Esophagus squamous epithelium (tissue), 5 donors: ENCODE measurements around the gene NIM1K. TPM values are rescaled to one million over a fixed set of nuclear protein-coding genes. Genes with fewer than 3 reads are reported as not detected.
"Not testable (repeated sequence)": the region's sequence is repeated elsewhere in the genome, so short reads cannot be mapped to it uniquely, and the experiment has no call there.

Experiments used
- DNase-seq: peaks from one replicate; lab custom pipeline; 2025; lab: John Stamatoyannopoulos, UW
- H3K27ac ChIP-seq, 4 donors: fragments of 200-600 bp; sonication (generic); one replicate each; pipeline ENCODE4 v1.5.1; 2016 to 2019; ENCODE audit warnings: mild to moderate bottlenecking in 1 of 4
- H3K27me3 ChIP-seq, 4 donors: fragments of 200-600 bp; sonication (generic); 1 replicate in 3 of 4; 2 replicates in 1 of 4; pipeline versions ENCODE4 v1.5.1 to v1.6.0; 2017 to 2021; ENCODE audit warnings: antibody characterized with exemption in 1 of 4
- H3K36me3 ChIP-seq, 3 donors: fragments of 200-600 bp; sonication (generic); one replicate each; pipeline ENCODE4 v1.5.1; 2016 to 2019
- H3K4me1 ChIP-seq, 3 donors: fragments of 200-600 bp; sonication (generic); one replicate each; pipeline ENCODE4 v1.5.1; 2017 to 2019
- H3K4me3 ChIP-seq, 4 donors: fragments of 200-600 bp; sonication (generic); 1 replicate in 3 of 4; 2 replicates in 1 of 4; pipeline ENCODE4 v1.5.1; 2016 to 2019; ENCODE audit warnings: mild to moderate bottlenecking in 2 of 4, moderate library complexity in 1 of 4
- H3K9me3 ChIP-seq, 3 donors: fragments of 200-600 bp; sonication (generic); one replicate each; pipeline ENCODE4 v1.5.1; 2016 to 2019
- CTCF ChIP-seq, 6 experiments: fragments of 450-650 bp in 4 of 6; fragments of 200-600 bp in 2 of 6; sonication (generic) in 2 of 6; IDR thresholded peaks; one replicate each; pipeline ENCODE4 v1.5.1; 2016 to 2019; ENCODE audit warnings: antibody characterized with exemption in 6 of 6, mild to moderate bottlenecking in 4 of 6, moderate library complexity in 4 of 6
- POLR2A ChIP-seq, 4 donors: fragments of 450-650 bp; IDR thresholded peaks; one replicate each; pipeline ENCODE4 v1.6.1; 2017; ENCODE audit warnings: antibody characterized with exemption in 4 of 4, mild to moderate bottlenecking in 4 of 4, moderate library complexity in 3 of 4
- WGBS, 2 donors: methylation state at CpG; one replicate each; pipeline ENCODE4 v1.1.5; 2018; 5-methylcytosine and 5-hydroxymethylcytosine counted together
- intact Hi-C: fragments of 100-400 bp; cut with DNase I; formaldehyde crosslinking; loops from one replicate; pipeline ENCODE4 v1.15.0; 2022
- total RNA-seq, 4 donors: library from RNA; depleted of rRNA; stranded (reverse); fragments of >200 nt; gene quantifications; one replicate each; pipeline ENCODE4 v1.1.0, GENCODE V29; 2016
- donor health status: DM: yes; HTN: yes; CAD: no.

NIM1K gene
- total RNA-seq, 4 donors from 2014 or later = 0.38 TPM; not detected in 2

- H3K27ac ChIP-seq = no peak overlapping the region
- DNase-seq = no peak
Observed at GRCh38 chr5:43156388-43156787, 35.6 kb upstream of the NIM1K start.

GRCh38 chr5:43157068-43157467 is 35.0 kb upstream of the NIM1K start:
- no peak overlapping the region for H3K27ac ChIP-seq
- no peak for DNase-seq
- intact Hi-C loops = no loop called here
- H3K36me3 ChIP-seq = peaks cover 0 to 56% (median 0%) of the 10 kb centered on the region in 3 donors
- TF ChIP-seq CTCF (IDR thresholded peaks at IDR 0.05) (no peak), POLR2A (IDR thresholded peaks at IDR 0.05) (no peak)
- peaks cover 0 to 6% (median 0%) of the 10 kb centered on the region in 3 donors for H3K4me1 ChIP-seq
- no peaks in the 10 kb centered on the region for H3K9me3 ChIP-seq
- WGBS, 2 donors = 87 to 94% methylated on average over 3 of the region's 3 CpGs
- no peaks in the 10 kb centered on the region for H3K27me3 ChIP-seq
- H3K4me3 ChIP-seq = no peak overlapping the region

More at GRCh38 chr5:43156388-43156787, 35.6 kb upstream of the NIM1K start:
- TF ChIP-seq CTCF (IDR thresholded peaks at IDR 0.05) (no peak), POLR2A (IDR thresholded peaks at IDR 0.05) (no peak)
- no peak overlapping the region for H3K4me3 ChIP-seq
- no peaks in the 10 kb centered on the region for H3K27me3 ChIP-seq
- peaks cover 0 to 56% (median 0%) of the 10 kb centered on the region in 3 donors for H3K36me3 ChIP-seq
- 72 to 84% methylated on average over 6 of the region's 6 CpGs for WGBS, 2 donors
- peaks cover 0 to 6% (median 0%) of the 10 kb centered on the region in 3 donors for H3K4me1 ChIP-seq
- intact Hi-C loops = no loop called here
- no peaks in the 10 kb centered on the region for H3K9me3 ChIP-seq

- 72 to 82% methylated on average over 5 of the region's 5 CpGs for WGBS, 2 donors
- H3K4me3 ChIP-seq = no peak overlapping the region
- no peak for DNase-seq
- H3K36me3 ChIP-seq = peaks cover 0 to 74% (median 0%) of the 10 kb centered on the region in 3 donors
- H3K27me3 ChIP-seq = no peaks in the 10 kb centered on the region
- no peaks in the 10 kb centered on the region for H3K9me3 ChIP-seq
- TF ChIP-seq CTCF (IDR thresholded peaks at IDR 0.05) = no peak
- TF ChIP-seq POLR2A (IDR thresholded peaks at IDR 0.05) = no peak
- intact Hi-C loops = no loop called here
- H3K4me1 ChIP-seq = peaks cover 0 to 2% (median 0%) of the 10 kb centered on the region in 3 donors
- no peak overlapping the region for H3K27ac ChIP-seq
Observed at GRCh38 chr5:43161244-43161643, 30.8 kb upstream of the NIM1K start.

GRCh38 chr5:43164801-43165200 is 27.2 kb upstream of the NIM1K start:
- peaks cover 0 to 84% (median 0%) of the 10 kb centered on the region in 3 donors for H3K36me3 ChIP-seq
- H3K9me3 ChIP-seq, DNase-seq, H3K4me3 ChIP-seq, H3K27me3 ChIP-seq, H3K4me1 ChIP-seq, intact Hi-C loops, H3K27ac ChIP-seq: not testable (repeated sequence)
- 86 to 97% methylated on average over 5 of the region's 5 CpGs for WGBS, 2 donors

GRCh38 chr5:43165323-43165722 is 26.7 kb upstream of the NIM1K start:
- intact Hi-C loops = no loop called here
- Histone ChIP-seq H3K9me3 (no peaks in the 10 kb centered on the region), H3K36me3 (peaks cover 0 to 90% (median 0%) of the 10 kb centered on the region in 3 donors), H3K4me3 (no peak overlapping the region), H3K27me3 (no peaks in the 10 kb centered on the region), H3K4me1 (no peaks in the 10 kb centered on the region), H3K27ac (no peak overlapping the region)
- TF ChIP-seq CTCF (IDR thresholded peaks at IDR 0.05) (no peak), POLR2A (IDR thresholded peaks at IDR 0.05) (no peak)
- no peak for DNase-seq
- WGBS, 2 donors = 75 to 78% methylated on average over 1 of the region's 1 CpG

GRCh38 chr5:43168175-43168574 is 23.9 kb upstream of the NIM1K start:
- Histone ChIP-seq H3K27me3 (no peaks in the 10 kb centered on the region), H3K27ac (no peak overlapping the region), H3K4me1 (no peaks in the 10 kb centered on the region), H3K4me3 (no peak overlapping the region), H3K9me3 (no peaks in the 10 kb centered on the region), H3K36me3 (peaks cover 0 to 93% (median 0%) of the 10 kb centered on the region in 3 donors)
- WGBS, 2 donors = 78 to 91% methylated on average over 2 of the region's 2 CpGs
- intact Hi-C loops = no loop called here
- no peak for DNase-seq
- TF ChIP-seq CTCF (IDR thresholded peaks at IDR 0.05) (no peak), POLR2A (IDR thresholded peaks at IDR 0.05) (no peak)
